H1 (cell line): Measurements from ENCODE around the gene EPHA2.

ENCODE experiments used
- CBX5 ChIP-seq: fragments of 300-800, 300-1000 bp; sonication (generic); IDR thresholded peaks from 2 replicates; pipeline ENCODE4 v1.7.1; 2016; ENCODE audit warnings: antibody characterized with exemption, low read length, low read depth
- CTCF ChIP-seq, 3 experiments: IDR thresholded peaks; 1 replicate in 2 of 3; 2 replicates in 1 of 3; pipeline versions ENCODE4 v1.5.1 to v1.6.1; 2011; ENCODE audit warnings: low read length in 3 of 3, mild to moderate bottlenecking in 3 of 3, inconsistent platforms in 2 of 3, low read depth in 1 of 3, moderate library complexity in 1 of 3; ENCODE audit not compliant: insufficient read depth in 1 of 3; ENCODE audit errors: control extremely low read depth in 1 of 3
- GTF2F1 ChIP-seq: IDR thresholded peaks from 2 replicates; pipeline ENCODE4 v1.6.1; 2012; ENCODE audit warnings: low read depth, low read length, improper control_type of control experiment, borderline replicate concordance
- POLR2A ChIP-seq, 2 experiments: IDR thresholded peaks; 1 replicate in 1 of 2; 2 replicates in 1 of 2; pipeline ENCODE4 v1.6.1; 2011; ENCODE audit warnings: low read depth in 2 of 2, low read length in 2 of 2, mild to moderate bottlenecking in 2 of 2; ENCODE audit errors: control extremely low read depth in 1 of 2
- POLR2AphosphoS5 ChIP-seq: IDR thresholded peaks from 2 replicates; pipeline ENCODE4 v1.6.1; 2011; ENCODE audit warnings: low read depth, low read length
- RXRA ChIP-seq: IDR thresholded peaks from 2 replicates; pipeline ENCODE4 v1.6.1; 2011; ENCODE audit warnings: low read depth, mild to moderate bottlenecking, low read length, moderate library complexity; ENCODE audit not compliant: insufficient read depth
- SIN3A ChIP-seq, 2 experiments: IDR thresholded peaks in 1 of 2; conservative IDR thresholded peaks in 1 of 2; 2 replicates each; pipeline ENCODE4 v1.6.1; 2011 to 2012; ENCODE audit warnings: low read length in 2 of 2, improper control_type of control experiment in 1 of 2, low read depth in 1 of 2, mild to moderate bottlenecking in 1 of 2
- SIX5 ChIP-seq: IDR thresholded peaks from 2 replicates; pipeline ENCODE4 v1.6.1; 2011; ENCODE audit warnings: mild to moderate bottlenecking, low read depth, low read length
- SP1 ChIP-seq: IDR thresholded peaks from 2 replicates; pipeline ENCODE4 v1.6.1; 2011; ENCODE audit warnings: low read depth, low read length
- TAF1 ChIP-seq: IDR thresholded peaks from 2 replicates; pipeline ENCODE4 v1.6.1; 2011; ENCODE audit warnings: mild to moderate bottlenecking, low read depth, low read length
- ZNF274 ChIP-seq: IDR thresholded peaks from 2 replicates; pipeline ENCODE4 v1.7.0; 2012; ENCODE audit warnings: low read length, borderline replicate concordance; ENCODE audit errors: extremely low read depth
- TF ChIP-seq, protein P1 (sequence below): IDR thresholded peaks from 2 replicates; pipeline ENCODE4 v1.6.1; 2012; ENCODE audit warnings: inconsistent platforms

DNA sequence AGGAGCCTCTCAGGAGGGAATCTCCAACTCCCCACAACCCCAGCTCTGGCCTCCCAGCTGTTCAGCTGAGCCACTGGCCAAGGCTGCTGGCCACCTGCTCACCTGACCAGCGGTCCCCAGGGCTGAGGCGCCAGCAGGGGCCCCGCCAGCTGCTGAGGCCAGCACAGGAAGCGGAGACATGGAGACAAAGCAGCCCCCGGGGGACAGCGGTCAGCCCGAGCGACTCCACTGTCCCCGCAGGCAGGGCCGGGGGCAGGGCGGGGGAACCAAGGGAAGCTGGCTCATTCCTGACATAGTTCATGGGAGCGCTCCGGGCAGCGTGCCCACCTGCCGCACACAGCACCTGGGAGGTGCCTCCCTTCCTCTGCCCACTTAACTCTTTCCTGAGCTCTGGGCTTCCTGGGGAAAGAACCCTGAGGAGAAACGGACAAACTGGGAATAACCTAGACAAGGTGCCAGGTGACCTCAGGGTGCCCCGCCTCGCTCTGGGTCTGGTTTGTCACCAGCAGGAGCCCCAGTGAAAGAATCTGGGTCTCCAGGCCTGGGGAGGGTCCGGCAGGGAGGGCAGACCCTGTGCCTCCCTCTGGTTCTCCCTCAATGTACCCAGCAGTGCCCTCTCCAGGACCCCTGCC is 10.7 kb downstream of the EPHA2 start:
- TF ChIP-seq SP1 (no peak), POLR2A (IDR thresholded peaks at IDR 0.05; ENCODE audit: control extremely low read depth in 1 of 2, low read depth in 2 of 2, low read length in 2 of 2) (no peak), SIN3A (conservative IDR thresholded peaks at IDR 0.05 in 1 of 2, IDR thresholded peaks at IDR 0.05 in 1 of 2; ENCODE audit: low read depth in 1 of 2, low read length in 2 of 2) (no peak), CTCF (IDR thresholded peaks at IDR 0.05; ENCODE audit: control extremely low read depth in 1 of 3, insufficient read depth in 1 of 3, low read depth in 1 of 3, low read length in 3 of 3) (no peak), POLR2AphosphoS5 (no peak; the same call in 1 of the 2 replicates), GTF2F1 (no peak), TAF1 (no peak), RXRA (no peak), SIX5 (no peak), CBX5 (no peak), ZNF274 (no peak)
- TF ChIP-seq, protein P1, sequence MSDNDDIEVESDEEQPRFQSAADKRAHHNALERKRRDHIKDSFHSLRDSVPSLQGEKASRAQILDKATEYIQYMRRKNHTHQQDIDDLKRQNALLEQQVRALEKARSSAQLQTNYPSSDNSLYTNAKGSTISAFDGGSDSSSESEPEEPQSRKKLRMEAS, result no peak
